Small intestine (tissue), 7 donors: ENCODE measurements around the gene LRCH1. TPM values are rescaled to one million over a fixed set of nuclear protein-coding genes. Genes with fewer than 3 reads are reported as not detected.

ENCODE experiments used
- DNase-seq, 2 donors: peaks; one replicate each; pipeline versions ENCODE4 v3.0.0 to v3.0.0-alpha.2; 2013
- FAIRE-seq: peaks from 2 replicates; lab custom pipeline; 2012; peaks lifted over from hg19 to GRCh38; lab: Jason Lieb, UNC
- H3K27ac ChIP-seq, 3 donors: one replicate each; pipeline ENCODE4 v1.5.1; 2013; ENCODE audit warnings: low read length in 2 of 3, mild to moderate bottlenecking in 2 of 3, control low read depth in 1 of 3, inconsistent platforms in 1 of 3, low read depth in 1 of 3, moderate library complexity in 1 of 3
- H3K27me3 ChIP-seq, 3 donors: one replicate each; pipeline ENCODE4 v1.6.1; 2013; ENCODE audit warnings: low read length in 3 of 3, inconsistent platforms in 1 of 3; ENCODE audit not compliant: control insufficient read depth in 3 of 3, insufficient read depth in 3 of 3
- H3K36me3 ChIP-seq, 3 donors: one replicate each; pipeline ENCODE4 v1.6.1; 2013; ENCODE audit warnings: low read length in 3 of 3, inconsistent platforms in 1 of 3, low read depth in 1 of 3, mild to moderate bottlenecking in 1 of 3, moderate library complexity in 1 of 3; ENCODE audit not compliant: control insufficient read depth in 3 of 3, insufficient read depth in 2 of 3
- H3K4me1 ChIP-seq, 3 donors: one replicate each; pipeline ENCODE4 v1.6.1; 2013; ENCODE audit warnings: low read length in 2 of 3, inconsistent platforms in 1 of 3, low read depth in 1 of 3, mild to moderate bottlenecking in 1 of 3, moderate library complexity in 1 of 3; ENCODE audit not compliant: control insufficient read depth in 3 of 3, insufficient read depth in 2 of 3
- H3K4me3 ChIP-seq, 3 donors: one replicate each; pipeline ENCODE4 v1.5.1; 2013; ENCODE audit warnings: low read length in 3 of 3, control low read depth in 1 of 3, inconsistent platforms in 1 of 3, low read depth in 1 of 3, mild to moderate bottlenecking in 1 of 3, moderate library complexity in 1 of 3
- H3K9me3 ChIP-seq, 2 donors: one replicate each; pipeline ENCODE4 v1.6.1; 2013; ENCODE audit warnings: low read depth in 1 of 2, low read length in 1 of 2; ENCODE audit not compliant: control insufficient read depth in 2 of 2, insufficient read depth in 1 of 2
- WGBS, 3 donors: extraction: QIAGEN DNeasy Blood & Tissue Kit; methylation state at CpG; one replicate each; pipeline ENCODE4 v1.1.7; 2013; 5-methylcytosine and 5-hydroxymethylcytosine counted together
- polyA plus RNA-seq, 4 donors: library from polyadenylated mRNA; stranded (reverse) in 3 of 4; unstranded in 1 of 4; fragments of 200-250 nt in 3 of 4; fragments of 120-200 nt in 1 of 4; gene quantifications; one replicate each; pipeline versions ENCODE4 v1.2.1 to v1.2.3, GENCODE V29; 2013
- donor health status: healthy with polysubstance abuse.
- donor health status: control.
- donor health status: control.
- donor health status: Bipolar disorder and iron deficiency.
- donor health status: healthy.

LRCH1 gene
- polyA plus RNA-seq, 4 donors = 6.9 to 10.9 (median 7.0) TPM

DNA sequence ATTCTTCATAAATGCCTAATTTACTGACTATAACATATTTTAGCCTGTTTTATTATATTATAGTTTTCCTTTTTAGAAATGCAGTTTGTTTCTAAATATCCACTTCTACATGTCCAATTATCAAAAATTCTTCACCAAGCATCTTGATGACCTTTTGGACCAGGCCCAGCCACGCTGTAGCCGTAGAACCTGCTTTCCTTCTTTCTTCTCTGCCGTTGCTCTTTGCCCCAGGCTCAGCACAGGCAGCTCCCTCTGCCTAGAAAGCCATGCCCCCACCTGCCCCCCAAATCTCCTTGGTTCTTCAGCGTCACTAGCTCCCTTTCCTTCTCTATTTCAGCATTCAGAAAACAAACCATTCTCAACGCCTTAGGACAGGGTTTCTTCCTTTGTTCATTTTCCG, 178.6 kb downstream of the LRCH1 start:
- Histone ChIP-seq H3K27me3 (no peaks in the 10 kb centered on the region), H3K36me3 (peaks cover 0 to 32% (median 21%) of the 10 kb centered on the region in 3 donors), H3K4me1 (no peaks in the 10 kb centered on the region), H3K4me3 (no peak overlapping the region), H3K9me3 (no peaks in the 10 kb centered on the region), H3K27ac (no peak overlapping the region)
- WGBS, 3 donors = 48 to 79% (median 68%) methylated on average over 6 of the region's 6 CpGs
- no peak for FAIRE-seq
- peak; percentile 24 for DNase-seq

DNA sequence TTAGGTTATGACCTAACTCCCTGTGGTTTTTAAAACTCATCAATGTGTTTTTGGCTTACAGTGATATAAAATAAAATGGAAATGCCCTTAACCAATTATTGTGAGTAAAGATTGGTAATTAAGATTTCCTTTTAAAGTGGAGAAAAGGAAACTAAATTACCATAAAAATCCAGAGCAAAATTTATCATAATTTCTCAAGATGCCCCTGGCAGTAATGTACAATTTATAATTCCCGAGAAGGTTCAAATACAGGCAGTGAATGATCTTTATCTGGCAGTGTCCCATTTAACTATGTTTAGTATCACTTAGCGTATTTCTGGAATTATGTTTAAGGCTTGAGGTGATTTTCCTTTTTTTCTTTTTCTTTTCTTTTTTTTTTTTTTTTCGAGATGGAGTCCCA, 182.5 kb downstream of the LRCH1 start:
- Histone ChIP-seq H3K27me3 (no peaks in the 10 kb centered on the region), H3K27ac (no peak overlapping the region), H3K4me1 (no peaks in the 10 kb centered on the region), H3K36me3 (peaks cover 3 to 15% (median 14%) of the 10 kb centered on the region in 3 donors), H3K4me3 (no peak overlapping the region), H3K9me3 (no peaks in the 10 kb centered on the region)
- WGBS, 3 donors = 97 to 100% (median 97%) methylated on average over 3 of the region's 3 CpGs
- DNase-seq = no peak
- FAIRE-seq = no peak

- FAIRE-seq = no peak
- Histone ChIP-seq H3K27me3 (no peaks in the 10 kb centered on the region), H3K27ac (no peak overlapping the region), H3K4me1 (no peaks in the 10 kb centered on the region), H3K4me3 (no peak overlapping the region), H3K36me3 (peaks cover 3 to 13% (median 11%) of the 10 kb centered on the region in 3 donors), H3K9me3 (no peaks in the 10 kb centered on the region)
- no peak for DNase-seq
- whole genome bisulfite sequencing, 3 donors = 71 to 86% (median 85%) methylated on average over 2 of the region's 2 CpGs
Observed at GRCh38 chr13:46736541-46737310, 183.8 kb downstream of the LRCH1 start.

DNA sequence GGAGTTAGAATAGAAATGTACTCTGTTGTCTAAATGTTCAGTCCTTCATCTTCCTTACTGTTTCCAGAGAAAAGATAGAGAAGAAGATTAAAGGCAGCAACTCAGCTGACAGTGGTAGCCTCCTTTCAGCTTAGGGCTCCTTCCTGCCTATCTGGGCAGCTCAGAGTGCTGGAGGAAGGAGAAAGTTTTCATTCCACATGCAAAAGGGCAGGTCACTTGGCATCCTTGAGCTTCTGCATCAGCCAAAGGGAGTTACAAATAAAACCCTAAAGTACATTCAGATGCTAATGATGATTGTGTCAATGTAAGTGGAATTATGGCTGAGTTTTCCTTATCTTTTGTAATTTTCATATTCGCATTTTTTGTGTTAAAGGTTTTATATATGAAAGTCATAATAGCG, 185.1 kb downstream of the LRCH1 start:
- FAIRE-seq (no peak), DNase-seq (no peak)
- Histone ChIP-seq H3K4me1 (no peaks in the 10 kb centered on the region), H3K4me3 (no peak overlapping the region), H3K27ac (no peak overlapping the region), H3K9me3 (no peaks in the 10 kb centered on the region), H3K27me3 (no peaks in the 10 kb centered on the region), H3K36me3 (peaks cover 3 to 16% (median 7%) of the 10 kb centered on the region in 3 donors)
- WGBS, 3 donors = 94 to 99% (median 95%) methylated on average over 2 of the region's 2 CpGs

GRCh38 chr13:46738766-46739165, 185.8 kb downstream of the LRCH1 start:
- FAIRE-seq = no peak
- Histone ChIP-seq H3K36me3 (peaks cover 3 to 16% (median 5%) of the 10 kb centered on the region in 3 donors), H3K27me3 (no peaks in the 10 kb centered on the region)

DNA sequence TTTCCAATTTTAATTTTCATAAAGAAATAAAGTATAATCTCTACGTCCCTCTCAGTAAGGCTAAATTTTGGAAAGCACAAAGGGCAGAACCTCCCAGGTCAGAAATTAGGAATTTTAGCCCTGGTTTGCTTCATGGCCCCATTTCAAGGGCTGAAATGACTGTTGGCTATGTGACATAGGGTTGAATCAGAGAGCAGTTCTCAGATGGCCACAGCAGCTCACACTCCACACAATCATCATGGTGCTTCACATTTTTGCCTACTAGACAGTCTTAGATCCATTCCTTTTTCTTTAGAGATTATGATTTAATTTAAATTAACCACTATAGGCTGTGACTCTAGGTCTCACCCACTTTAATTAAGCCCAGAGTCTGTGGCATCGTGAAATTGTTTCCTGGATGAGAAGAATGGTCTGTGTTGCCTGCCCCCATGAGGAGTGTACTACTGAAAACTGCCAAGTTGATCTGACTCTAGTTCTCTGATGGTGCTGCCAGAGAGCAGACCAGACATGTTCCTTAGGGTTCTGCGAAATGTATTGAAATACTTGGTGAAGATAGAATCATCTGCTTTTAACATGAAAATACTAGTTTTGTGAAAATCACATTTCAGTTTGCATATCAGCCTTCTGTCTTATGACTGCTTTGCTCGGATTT, 186.6 kb downstream of the LRCH1 start:
- H3K4me3 ChIP-seq = no peak overlapping the region
- FAIRE-seq = no peak
- H3K4me1 ChIP-seq = no peaks in the 10 kb centered on the region
- no peak for DNase-seq
- H3K9me3 ChIP-seq = no peaks in the 10 kb centered on the region
- H3K36me3 ChIP-seq = peaks cover 3 to 18% (median 5%) of the 10 kb centered on the region in 3 donors
- H3K27ac ChIP-seq = no peak overlapping the region
- no peaks in the 10 kb centered on the region for H3K27me3 ChIP-seq
- WGBS, 3 donors = 91 to 97% (median 97%) methylated on average over 4 of the region's 4 CpGs

More at GRCh38 chr13:46738766-46739165, 185.8 kb downstream of the LRCH1 start:
- Histone ChIP-seq H3K27ac (no peak overlapping the region), H3K4me3 (no peak overlapping the region), H3K9me3 (no peaks in the 10 kb centered on the region), H3K4me1 (no peaks in the 10 kb centered on the region)
- WGBS, 3 donors = 83 to 100% (median 97%) methylated on average over 1 of the region's 1 CpG
- no peak for DNase-seq

GRCh38 chr13:46743191-46743590, 190.2 kb downstream of the LRCH1 start:
- Histone ChIP-seq H3K4me1 (no peaks in the 10 kb centered on the region), H3K27ac (no peak overlapping the region), H3K9me3 (peaks cover 0 to 6% of the 10 kb centered on the region in 2 donors), H3K36me3 (peaks cover 0 to 28% (median 5%) of the 10 kb centered on the region in 3 donors), H3K27me3 (no peaks in the 10 kb centered on the region), H3K4me3 (no peak overlapping the region)
- WGBS, 3 donors = 79 to 85% (median 83%) methylated on average over 2 of the region's 2 CpGs
- FAIRE-seq (no peak), DNase-seq (no peak)

GRCh38 chr13:46745062-46745461, 192.1 kb downstream of the LRCH1 start:
- DNase-seq (no peak), FAIRE-seq (no peak)
- H3K4me3 ChIP-seq = no peak overlapping the region
- H3K4me1 ChIP-seq = no peaks in the 10 kb centered on the region
- 93 to 97% (median 96%) methylated on average over 4 of the region's 4 CpGs for WGBS, 3 donors
- no peaks in the 10 kb centered on the region for H3K27me3 ChIP-seq
- H3K27ac ChIP-seq = no peak overlapping the region
- H3K36me3 ChIP-seq = peaks cover 0 to 33% (median 11%) of the 10 kb centered on the region in 3 donors
- peaks cover 0 to 6% of the 10 kb centered on the region in 2 donors for H3K9me3 ChIP-seq
